Activated CD4-positive, alpha-beta T cell treated with anti-CD3 and anti-CD28 coated beads, Interleukin-2, amount 10 ng/mL, durations not matched to agents 24 days and 14 days (primary cell): ENCODE measurements around the gene MAP3K5. TPM values are rescaled to one million over a fixed set of nuclear protein-coding genes. Genes with fewer than 3 reads are reported as not detected.
"Not testable (repeated sequence)": the region's sequence is repeated elsewhere in the genome, so short reads cannot be mapped to it uniquely, and the experiment has no call there.

Source experiments
- DNase-seq: peaks from one replicate; pipeline ENCODE4 v3.0.0; 2022
- H3K27ac Mint-ChIP-seq: one replicate; pipeline ENCODE4 v1.8.0; 2022; ENCODE audit warnings: mild to moderate bottlenecking, mixed read lengths
- H3K27me3 Mint-ChIP-seq: one replicate; pipeline ENCODE4 v1.8.0; 2022; ENCODE audit warnings: mixed read lengths
- H3K36me3 Mint-ChIP-seq: one replicate; pipeline ENCODE4 v1.8.0; 2022; ENCODE audit warnings: low read depth, mild to moderate bottlenecking, mixed read lengths
- H3K4me1 Mint-ChIP-seq: one replicate; pipeline ENCODE4 v1.8.0; 2021; ENCODE audit warnings: mixed read lengths
- H3K4me3 Mint-ChIP-seq: one replicate; pipeline ENCODE4 v1.8.0; 2022; ENCODE audit warnings: mild to moderate bottlenecking, moderate library complexity, mixed read lengths
- H3K9me3 Mint-ChIP-seq: one replicate; pipeline ENCODE4 v1.8.0; 2021; ENCODE audit warnings: mixed read lengths
- intact Hi-C: fragments of 100-400 bp; cut with micrococcal nuclease; formaldehyde crosslinking; loops from one replicate; pipeline ENCODE4 v1.15.1; 2023
- total RNA-seq: library from RNA; stranded (reverse); gene quantifications from 2 replicates; pipeline ENCODE4 v1.2.3, GENCODE V29; 2022

The MAP3K5 gene
- total RNA-seq, 1 donor from 2014 or later = 8.7 TPM

GRCh38 chr6:136590846-136591245, 201.4 kb downstream of the MAP3K5 start:
- Mint-ChIP-seq H3K4me1 (peaks cover 32% of the 10 kb centered on the region), H3K36me3 (peaks cover 68% of the 10 kb centered on the region), H3K9me3 (peaks cover 12% of the 10 kb centered on the region)
- not testable (repeated sequence) for H3K27me3 Mint-ChIP-seq, DNase-seq, H3K27ac Mint-ChIP-seq, H3K4me3 Mint-ChIP-seq
- intact Hi-C loops = loop anchor here (5.0 kb wide), 1 partner anchor 56 kb away; no protein-coding TSS in a partner anchor

GRCh38 chr6:136587527-136587926, 204.8 kb downstream of the MAP3K5 start:
- H3K27me3 Mint-ChIP-seq = no peaks in the 10 kb centered on the region

GRCh38 chr6:136586295-136586694, 206.0 kb downstream of the MAP3K5 start:
- peaks cover 7% of the 10 kb centered on the region for H3K4me1 Mint-ChIP-seq
- intact Hi-C loops = no loop called here
- no peaks in the 10 kb centered on the region for H3K27me3 Mint-ChIP-seq
- H3K4me3 Mint-ChIP-seq = no peak overlapping the region
- DNase-seq = no peak
- no peak overlapping the region for H3K27ac Mint-ChIP-seq
- H3K9me3 Mint-ChIP-seq = peaks cover 12% of the 10 kb centered on the region
- H3K36me3 Mint-ChIP-seq = peaks cover 59% of the 10 kb centered on the region

More at GRCh38 chr6:136587527-136587926, 204.8 kb downstream of the MAP3K5 start:
- Mint-ChIP-seq H3K4me1 (peaks cover 7% of the 10 kb centered on the region), H3K4me3 (no peak overlapping the region), H3K9me3 (peaks cover 12% of the 10 kb centered on the region), H3K36me3 (peaks cover 67% of the 10 kb centered on the region), H3K27ac (no peak overlapping the region)
- no peak for DNase-seq
- intact Hi-C loops = no loop called here

GRCh38 chr6:136585523-136585922, 206.8 kb downstream of the MAP3K5 start:
- H3K9me3 Mint-ChIP-seq, H3K27ac Mint-ChIP-seq, DNase-seq, H3K4me1 Mint-ChIP-seq, intact Hi-C loops, H3K4me3 Mint-ChIP-seq, H3K27me3 Mint-ChIP-seq: not testable (repeated sequence)
- H3K36me3 Mint-ChIP-seq = peaks cover 55% of the 10 kb centered on the region

GRCh38 chr6:136584290-136584689, 208.0 kb downstream of the MAP3K5 start:
- H3K4me3 Mint-ChIP-seq, H3K27me3 Mint-ChIP-seq, H3K9me3 Mint-ChIP-seq, intact Hi-C loops, DNase-seq, H3K4me1 Mint-ChIP-seq: not testable (repeated sequence)
- peaks cover 53% of the 10 kb centered on the region for H3K36me3 Mint-ChIP-seq
- H3K27ac Mint-ChIP-seq = peak overlapping the region; percentile 3

- Mint-ChIP-seq H3K4me3 (no peak overlapping the region), H3K27me3 (no peaks in the 10 kb centered on the region), H3K4me1 (peaks cover 3% of the 10 kb centered on the region), H3K9me3 (no peaks in the 10 kb centered on the region), H3K27ac (no peak overlapping the region), H3K36me3 (peaks cover 52% of the 10 kb centered on the region)
- intact Hi-C loops = loop anchor here (1.0 kb wide), 1 partner anchor 210 kb away; no protein-coding TSS in a partner anchor
- no peak for DNase-seq
Observed at GRCh38 chr6:136582711-136583471, 209.4 kb downstream of the MAP3K5 start.

GRCh38 chr6:136579800-136580199, 212.5 kb downstream of the MAP3K5 start:
- peaks cover 60% of the 10 kb centered on the region for H3K36me3 Mint-ChIP-seq

GRCh38 chr6:136576821-136577220, 215.5 kb downstream of the MAP3K5 start:
- Mint-ChIP-seq H3K4me3 (no peak overlapping the region), H3K9me3 (peaks cover 8% of the 10 kb centered on the region), H3K27me3 (no peaks in the 10 kb centered on the region), H3K36me3 (peaks cover 61% of the 10 kb centered on the region), H3K4me1 (no peaks in the 10 kb centered on the region), H3K27ac (no peak overlapping the region)
- no peak for DNase-seq
- intact Hi-C loops = no loop called here

More at GRCh38 chr6:136579800-136580199, 212.5 kb downstream of the MAP3K5 start:
- intact Hi-C loops = no loop called here
- H3K4me1 Mint-ChIP-seq = no peaks in the 10 kb centered on the region
- DNase-seq = no peak
- no peaks in the 10 kb centered on the region for H3K27me3 Mint-ChIP-seq
- no peak overlapping the region for H3K4me3 Mint-ChIP-seq
- H3K27ac Mint-ChIP-seq = no peak overlapping the region
- no peaks in the 10 kb centered on the region for H3K9me3 Mint-ChIP-seq

- no peaks in the 10 kb centered on the region for H3K4me1 Mint-ChIP-seq
- H3K27me3 Mint-ChIP-seq = no peaks in the 10 kb centered on the region
- H3K9me3 Mint-ChIP-seq = peaks cover 27% of the 10 kb centered on the region
- peaks cover 69% of the 10 kb centered on the region for H3K36me3 Mint-ChIP-seq
- intact Hi-C loops = no loop called here
- H3K4me3 Mint-ChIP-seq = no peak overlapping the region
- no peak overlapping the region for H3K27ac Mint-ChIP-seq
- no peak for DNase-seq
Observed at GRCh38 chr6:136571496-136571895, 220.8 kb downstream of the MAP3K5 start.

- no peak for DNase-seq
- H3K36me3 Mint-ChIP-seq = peaks cover 68% of the 10 kb centered on the region
- no peaks in the 10 kb centered on the region for H3K4me1 Mint-ChIP-seq
- H3K27me3 Mint-ChIP-seq = no peaks in the 10 kb centered on the region
- H3K4me3 Mint-ChIP-seq = no peak overlapping the region
- H3K27ac Mint-ChIP-seq = no peak overlapping the region
- intact Hi-C loops = no loop called here
- peaks cover 27% of the 10 kb centered on the region for H3K9me3 Mint-ChIP-seq
Observed at GRCh38 chr6:136571065-136571464, 221.2 kb downstream of the MAP3K5 start.

GRCh38 chr6:136568129-136568528, 224.1 kb downstream of the MAP3K5 start:
- Mint-ChIP-seq H3K4me3 (no peak overlapping the region), H3K27me3 (no peaks in the 10 kb centered on the region), H3K27ac (no peak overlapping the region), H3K4me1 (peaks cover 6% of the 10 kb centered on the region), H3K36me3 (peaks cover 63% of the 10 kb centered on the region), H3K9me3 (peaks cover 21% of the 10 kb centered on the region)
- intact Hi-C loops = no loop called here
- DNase-seq = no peak

GRCh38 chr6:136567688-136568087, 224.6 kb downstream of the MAP3K5 start:
- H3K4me1 Mint-ChIP-seq = peaks cover 6% of the 10 kb centered on the region
- intact Hi-C loops = no loop called here

GRCh38 chr6:136566851-136567250, 225.4 kb downstream of the MAP3K5 start:
- H3K36me3 Mint-ChIP-seq = peaks cover 54% of the 10 kb centered on the region
- H3K9me3 Mint-ChIP-seq = peaks cover 19% of the 10 kb centered on the region
- no peaks in the 10 kb centered on the region for H3K27me3 Mint-ChIP-seq
- intact Hi-C loops = no loop called here
- peaks cover 8% of the 10 kb centered on the region for H3K4me1 Mint-ChIP-seq
- no peak overlapping the region for H3K27ac Mint-ChIP-seq
- no peak for DNase-seq
- no peak overlapping the region for H3K4me3 Mint-ChIP-seq

More at GRCh38 chr6:136567688-136568087, 224.6 kb downstream of the MAP3K5 start:
- Mint-ChIP-seq H3K27ac (no peak overlapping the region), H3K27me3 (no peaks in the 10 kb centered on the region), H3K9me3 (peaks cover 21% of the 10 kb centered on the region), H3K4me3 (no peak overlapping the region), H3K36me3 (peaks cover 59% of the 10 kb centered on the region)
- DNase-seq = no peak

- Mint-ChIP-seq H3K9me3 (peaks cover 13% of the 10 kb centered on the region), H3K27ac (no peak overlapping the region), H3K4me1 (peaks cover 8% of the 10 kb centered on the region), H3K27me3 (no peaks in the 10 kb centered on the region), H3K4me3 (no peak overlapping the region), H3K36me3 (peaks cover 52% of the 10 kb centered on the region)
- DNase-seq = no peak
- intact Hi-C loops = no loop called here
Observed at GRCh38 chr6:136566007-136566487, 226.2 kb downstream of the MAP3K5 start.
